ENCODE data around the gene SEC61A2. TPM values are rescaled to one million over a fixed set of nuclear protein-coding genes. Genes with fewer than 3 reads are reported as not detected.
"Not testable (repeated sequence)": the region's sequence is repeated elsewhere in the genome, so short reads cannot be mapped to it uniquely, and the experiment has no call there.

Gene SEC61A2
- total RNA-seq, 1 donor from 2014 or later: 39.1 TPM

DNA sequence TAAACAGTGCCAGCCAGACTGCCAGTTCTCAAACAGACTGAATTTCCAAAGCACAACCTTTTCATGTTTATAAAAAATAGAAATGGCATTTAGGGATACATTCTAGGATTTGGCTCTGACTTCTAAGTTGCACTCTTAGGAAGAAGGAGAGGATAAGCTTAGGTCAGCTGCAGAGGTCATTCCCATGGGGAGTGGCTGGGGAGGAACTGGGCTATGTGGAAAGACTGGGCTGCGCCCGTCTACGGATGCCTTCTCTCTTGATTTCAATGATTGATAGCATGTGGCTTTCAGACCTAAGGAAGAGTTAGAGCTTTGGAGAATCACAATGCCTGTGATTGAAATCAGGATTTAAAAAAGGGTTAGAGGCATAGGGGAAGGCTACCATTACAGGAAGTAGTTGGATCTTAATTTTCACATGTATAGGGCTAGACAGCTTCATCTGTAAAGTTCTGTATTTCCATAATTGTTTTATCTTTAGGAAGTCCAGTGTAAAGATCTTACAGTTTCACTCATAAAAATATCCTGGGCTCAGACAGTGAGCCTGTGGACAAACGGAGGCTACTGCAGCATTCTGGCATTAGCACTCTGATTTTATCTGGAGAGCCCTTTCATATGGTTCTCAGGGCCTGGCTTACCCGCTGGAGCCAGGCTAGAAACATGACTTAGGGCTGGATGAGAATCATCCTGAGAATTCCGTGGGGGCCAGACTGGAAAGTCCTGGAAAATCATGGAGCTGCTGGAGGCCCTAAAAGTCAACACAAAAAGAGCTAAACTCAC lies 36.7 kb downstream of the SEC61A2 start:
- Histone ChIP-seq H3K36me3 (no peaks in the 10 kb centered on the region), H3K9me3 (ENCODE audit: low read depth) (no peaks in the 10 kb centered on the region), H3K79me2 (ENCODE audit: low read depth) (no peaks in the 10 kb centered on the region), H4K20me1 (ENCODE audit: low read depth) (no peaks in the 10 kb centered on the region), H3F3A (ENCODE audit: low read depth) (peaks cover 3% of the 10 kb centered on the region), H3K4me3 (no peak overlapping the region), H3K9ac (no peak overlapping the region), H3K27me3 (no peaks in the 10 kb centered on the region), H3K27ac (no peak overlapping the region), H2AFZ (replicated peaks) (no peak overlapping the region), H3K4me1 (no peaks in the 10 kb centered on the region), H3K4me2 (no peak overlapping the region)
- Mint-ChIP-seq H3K27ac (no peak overlapping the region), H3K4me3 (no peak overlapping the region), H3K27me3 (ENCODE audit: insufficient read depth, low read depth) (no peaks in the 10 kb centered on the region), H3K4me1 (no peaks in the 10 kb centered on the region), H3K9me3 (no peaks in the 10 kb centered on the region), H3K36me3 (peaks cover 26% of the 10 kb centered on the region)
- TF ChIP-seq, protein P1, sequence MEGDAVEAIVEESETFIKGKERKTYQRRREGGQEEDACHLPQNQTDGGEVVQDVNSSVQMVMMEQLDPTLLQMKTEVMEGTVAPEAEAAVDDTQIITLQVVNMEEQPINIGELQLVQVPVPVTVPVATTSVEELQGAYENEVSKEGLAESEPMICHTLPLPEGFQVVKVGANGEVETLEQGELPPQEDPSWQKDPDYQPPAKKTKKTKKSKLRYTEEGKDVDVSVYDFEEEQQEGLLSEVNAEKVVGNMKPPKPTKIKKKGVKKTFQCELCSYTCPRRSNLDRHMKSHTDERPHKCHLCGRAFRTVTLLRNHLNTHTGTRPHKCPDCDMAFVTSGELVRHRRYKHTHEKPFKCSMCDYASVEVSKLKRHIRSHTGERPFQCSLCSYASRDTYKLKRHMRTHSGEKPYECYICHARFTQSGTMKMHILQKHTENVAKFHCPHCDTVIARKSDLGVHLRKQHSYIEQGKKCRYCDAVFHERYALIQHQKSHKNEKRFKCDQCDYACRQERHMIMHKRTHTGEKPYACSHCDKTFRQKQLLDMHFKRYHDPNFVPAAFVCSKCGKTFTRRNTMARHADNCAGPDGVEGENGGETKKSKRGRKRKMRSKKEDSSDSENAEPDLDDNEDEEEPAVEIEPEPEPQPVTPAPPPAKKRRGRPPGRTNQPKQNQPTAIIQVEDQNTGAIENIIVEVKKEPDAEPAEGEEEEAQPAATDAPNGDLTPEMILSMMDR (IDR thresholded peaks at IDR 0.05): no peak
- TF ChIP-seq EZH2 (IDR thresholded peaks at IDR 0.05) (no peak), EZH2phosphoT487 (IDR thresholded peaks at IDR 0.05) (no peak)
- DNase-seq (ENCODE audit: low spot score): no peak

GRCh38 chr10:12171512-12171911 lies 42.0 kb downstream of the SEC61A2 start:
- H3K9me3 ChIP-seq (ENCODE audit: low read depth); H3K27ac ChIP-seq; H3K79me2 ChIP-seq (ENCODE audit: low read depth); DNase-seq (ENCODE audit: low spot score); H2AFZ ChIP-seq (replicated peaks); H3K4me1 ChIP-seq; H3F3A ChIP-seq (ENCODE audit: low read depth); H3K27me3 ChIP-seq; H3K4me3 ChIP-seq; H4K20me1 ChIP-seq (ENCODE audit: low read depth); H3K4me3 Mint-ChIP-seq; H3K27ac Mint-ChIP-seq; H3K27me3 Mint-ChIP-seq (ENCODE audit: insufficient read depth, low read depth); H3K9ac ChIP-seq; H3K9me3 Mint-ChIP-seq; H3K4me1 Mint-ChIP-seq; H3K36me3 ChIP-seq; H3K4me2 ChIP-seq: not testable (repeated sequence)
- peaks cover 26% of the 10 kb centered on the region for H3K36me3 Mint-ChIP-seq

DNA sequence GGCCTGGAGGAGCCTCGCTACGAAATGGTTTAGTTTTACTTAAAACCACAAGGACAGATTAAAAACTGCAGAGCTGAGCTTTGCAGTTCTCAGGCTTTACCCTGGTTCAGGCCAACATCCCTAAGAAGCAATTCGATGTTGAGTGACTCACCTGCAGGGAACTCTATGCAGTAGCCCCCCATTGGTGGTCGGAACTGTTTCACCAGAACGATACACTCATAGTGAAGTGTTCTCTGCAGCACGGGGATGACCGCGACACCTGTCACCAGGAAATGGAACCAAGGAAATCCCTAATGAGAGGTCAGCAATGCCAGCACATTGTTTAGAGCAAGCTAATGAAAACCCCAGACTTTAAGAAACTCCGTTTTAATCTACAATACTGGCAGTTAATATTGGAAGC lies 48.2 kb downstream of the SEC61A2 start:
- DNase-seq (ENCODE audit: low spot score): no peak
- no peak overlapping the region for H3K27ac ChIP-seq
- H3K79me2 ChIP-seq (ENCODE audit: low read depth): no peaks in the 10 kb centered on the region
- H2AFZ ChIP-seq (replicated peaks): no peak overlapping the region
- no peak overlapping the region for H3K4me3 ChIP-seq
- Mint-ChIP-seq H3K27me3 (ENCODE audit: insufficient read depth, low read depth) (peaks cover 2% of the 10 kb centered on the region), H3K27ac (no peak overlapping the region), H3K9me3 (no peaks in the 10 kb centered on the region), H3K36me3 (peaks cover 9% of the 10 kb centered on the region), H3K4me1 (no peaks in the 10 kb centered on the region), H3K4me3 (no peak overlapping the region)
- H3K9ac ChIP-seq: no peak overlapping the region
- H4K20me1 ChIP-seq (ENCODE audit: low read depth): no peaks in the 10 kb centered on the region
- peaks cover 4% of the 10 kb centered on the region for H3F3A ChIP-seq (ENCODE audit: low read depth)
- TF ChIP-seq EZH2 (IDR thresholded peaks at IDR 0.05) (no peak), EZH2phosphoT487 (IDR thresholded peaks at IDR 0.05) (no peak)
- TF ChIP-seq, protein P1 (IDR thresholded peaks at IDR 0.05): no peak
- H3K9me3 ChIP-seq (ENCODE audit: low read depth): no peaks in the 10 kb centered on the region
- no peak overlapping the region for H3K4me2 ChIP-seq
- no peaks in the 10 kb centered on the region for H3K4me1 ChIP-seq
- H3K36me3 ChIP-seq: no peaks in the 10 kb centered on the region
- H3K27me3 ChIP-seq: no peaks in the 10 kb centered on the region

DNA sequence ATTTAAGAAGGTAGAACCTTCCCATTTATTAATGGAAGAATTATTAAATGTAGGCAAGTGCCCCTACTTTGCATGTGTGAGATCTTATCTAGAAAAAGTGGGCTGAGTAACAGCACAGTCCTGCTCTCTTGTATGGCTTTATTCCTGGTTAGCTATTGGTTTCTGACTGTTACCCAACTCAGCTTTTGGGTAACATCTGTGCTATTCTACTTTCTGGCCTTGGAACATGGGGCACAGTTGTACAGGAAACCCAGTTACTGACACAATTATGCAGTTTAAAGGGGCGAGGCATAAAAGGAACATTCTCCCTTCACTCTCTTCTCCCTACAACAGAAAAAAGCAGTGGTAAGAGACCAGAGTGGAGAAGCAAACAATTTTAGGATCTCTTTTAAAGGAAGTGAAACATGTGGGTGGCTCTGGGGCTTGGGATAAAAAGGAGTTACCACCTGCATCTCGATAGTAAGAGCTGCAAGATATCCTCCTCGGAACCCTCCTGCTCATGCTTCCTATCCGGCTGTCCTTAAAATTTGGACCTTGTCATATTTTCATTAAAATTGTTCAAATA lies 50.2 kb downstream of the SEC61A2 start:
- Histone ChIP-seq H4K20me1 (ENCODE audit: low read depth) (no peaks in the 10 kb centered on the region), H3K27ac (no peak overlapping the region), H2AFZ (replicated peaks) (no peak overlapping the region), H3F3A (ENCODE audit: low read depth) (peaks cover 4% of the 10 kb centered on the region), H3K4me2 (no peak overlapping the region), H3K27me3 (no peaks in the 10 kb centered on the region), H3K36me3 (no peaks in the 10 kb centered on the region), H3K9me3 (ENCODE audit: low read depth) (no peaks in the 10 kb centered on the region), H3K79me2 (ENCODE audit: low read depth) (no peaks in the 10 kb centered on the region), H3K4me3 (no peak overlapping the region), H3K9ac (no peak overlapping the region), H3K4me1 (no peaks in the 10 kb centered on the region)
- peaks cover 8% of the 10 kb centered on the region for H3K36me3 Mint-ChIP-seq
- no peaks in the 10 kb centered on the region for H3K9me3 Mint-ChIP-seq
- H3K4me3 Mint-ChIP-seq: no peak overlapping the region
- peaks cover 2% of the 10 kb centered on the region for H3K27me3 Mint-ChIP-seq (ENCODE audit: insufficient read depth, low read depth)
- no peak overlapping the region for H3K27ac Mint-ChIP-seq
- no peak for DNase-seq (ENCODE audit: low spot score)
- no peaks in the 10 kb centered on the region for H3K4me1 Mint-ChIP-seq
- TF ChIP-seq, protein P1 (IDR thresholded peaks at IDR 0.05): no peak
- no peak for TF ChIP-seq EZH2 (IDR thresholded peaks at IDR 0.05)
- no peak for TF ChIP-seq EZH2phosphoT487 (IDR thresholded peaks at IDR 0.05)

Measured in neural progenitor cell (in vitro differentiated cells).